ENCODE measurements around the gene PTOV1.

PTOV1 gene

DNA sequence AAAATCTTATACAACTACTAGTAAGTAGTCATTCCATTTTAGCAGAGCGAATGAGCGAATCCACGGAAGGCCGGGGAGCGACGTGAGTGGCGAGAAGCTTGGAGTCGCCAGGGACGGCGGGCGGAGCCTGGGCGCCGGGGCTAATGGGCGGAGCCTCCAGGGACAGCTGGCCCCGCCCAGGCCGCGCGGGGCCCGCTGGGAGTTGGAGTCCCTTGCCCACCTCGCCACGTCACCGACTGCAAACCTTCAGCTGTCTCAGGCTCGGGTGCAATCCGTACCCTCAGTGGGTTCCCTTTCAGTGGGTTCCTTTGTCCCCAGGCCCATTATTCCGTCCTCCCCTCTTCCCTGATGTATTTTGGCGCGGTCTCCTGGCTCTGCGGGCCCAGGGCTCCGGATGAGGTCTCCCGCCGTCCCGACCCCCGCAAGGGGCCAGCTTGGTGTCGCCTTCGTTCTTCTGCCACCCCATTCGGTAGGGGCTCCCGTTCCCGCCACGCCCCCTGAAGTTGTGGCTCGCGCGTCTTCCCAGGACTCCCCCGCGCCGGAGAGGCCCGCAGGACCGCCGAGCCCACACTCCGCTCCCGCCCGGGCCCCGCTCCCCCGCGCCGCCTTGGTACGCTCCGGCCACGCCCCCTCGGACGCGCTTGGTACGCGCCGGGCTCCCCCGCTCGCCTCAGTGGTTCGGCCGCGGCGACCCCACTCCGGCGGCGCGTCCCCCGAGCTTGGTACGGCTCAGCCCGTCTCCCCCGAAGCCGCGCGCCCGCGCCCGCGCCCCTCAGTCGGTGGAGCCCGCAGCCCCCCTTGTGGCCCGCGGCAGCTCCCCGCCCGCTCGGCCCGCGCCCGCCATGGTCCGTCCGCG is at the start of gene PTOV1:
PTOV1 (plus strand) TSS at position 673 of the 856 bp plus-strand sequence.
- DNase-seq (ENCODE audit: extremely low read depth, low read depth): peak; percentile 67
- H3K4me3 ChIP-seq (replicated peaks; ENCODE audit: low read depth, low read length): peak within 1 kb of the TSS; percentile 70
- TF ChIP-seq, protein P1, sequence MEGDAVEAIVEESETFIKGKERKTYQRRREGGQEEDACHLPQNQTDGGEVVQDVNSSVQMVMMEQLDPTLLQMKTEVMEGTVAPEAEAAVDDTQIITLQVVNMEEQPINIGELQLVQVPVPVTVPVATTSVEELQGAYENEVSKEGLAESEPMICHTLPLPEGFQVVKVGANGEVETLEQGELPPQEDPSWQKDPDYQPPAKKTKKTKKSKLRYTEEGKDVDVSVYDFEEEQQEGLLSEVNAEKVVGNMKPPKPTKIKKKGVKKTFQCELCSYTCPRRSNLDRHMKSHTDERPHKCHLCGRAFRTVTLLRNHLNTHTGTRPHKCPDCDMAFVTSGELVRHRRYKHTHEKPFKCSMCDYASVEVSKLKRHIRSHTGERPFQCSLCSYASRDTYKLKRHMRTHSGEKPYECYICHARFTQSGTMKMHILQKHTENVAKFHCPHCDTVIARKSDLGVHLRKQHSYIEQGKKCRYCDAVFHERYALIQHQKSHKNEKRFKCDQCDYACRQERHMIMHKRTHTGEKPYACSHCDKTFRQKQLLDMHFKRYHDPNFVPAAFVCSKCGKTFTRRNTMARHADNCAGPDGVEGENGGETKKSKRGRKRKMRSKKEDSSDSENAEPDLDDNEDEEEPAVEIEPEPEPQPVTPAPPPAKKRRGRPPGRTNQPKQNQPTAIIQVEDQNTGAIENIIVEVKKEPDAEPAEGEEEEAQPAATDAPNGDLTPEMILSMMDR (IDR thresholded peaks at IDR 0.05; ENCODE audit: low read depth, low read length, missing control alignments): no peak

DNA sequence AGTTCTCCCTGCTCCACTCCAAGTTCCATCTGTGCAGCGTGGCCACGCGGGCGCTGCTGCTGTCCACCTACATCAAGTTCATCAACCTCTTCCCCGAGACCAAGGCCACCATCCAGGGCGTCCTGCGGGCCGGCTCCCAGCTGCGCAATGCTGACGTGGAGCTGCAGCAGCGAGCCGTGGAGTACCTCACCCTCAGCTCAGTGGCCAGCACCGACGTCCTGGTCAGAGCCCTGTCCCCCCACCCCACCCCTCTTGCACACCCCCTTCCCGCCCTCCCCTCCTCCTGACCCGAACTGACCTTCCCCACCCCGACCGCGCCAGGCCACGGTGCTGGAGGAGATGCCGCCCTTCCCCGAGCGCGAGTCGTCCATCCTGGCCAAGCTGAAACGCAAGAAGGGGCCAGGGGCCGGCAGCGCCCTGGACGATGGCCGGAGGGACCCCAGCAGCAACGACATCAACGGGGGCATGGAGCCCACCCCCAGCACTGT is 49.5 kb upstream of the PTOV1 start:
- peak overlapping the region; percentile 5 for H3K4me3 ChIP-seq (replicated peaks; ENCODE audit: low read depth, low read length)
- DNase-seq (ENCODE audit: extremely low read depth, low read depth): no peak
- TF ChIP-seq, protein P1 (IDR thresholded peaks at IDR 0.05; ENCODE audit: low read depth, low read length, missing control alignments): no peak

DNA sequence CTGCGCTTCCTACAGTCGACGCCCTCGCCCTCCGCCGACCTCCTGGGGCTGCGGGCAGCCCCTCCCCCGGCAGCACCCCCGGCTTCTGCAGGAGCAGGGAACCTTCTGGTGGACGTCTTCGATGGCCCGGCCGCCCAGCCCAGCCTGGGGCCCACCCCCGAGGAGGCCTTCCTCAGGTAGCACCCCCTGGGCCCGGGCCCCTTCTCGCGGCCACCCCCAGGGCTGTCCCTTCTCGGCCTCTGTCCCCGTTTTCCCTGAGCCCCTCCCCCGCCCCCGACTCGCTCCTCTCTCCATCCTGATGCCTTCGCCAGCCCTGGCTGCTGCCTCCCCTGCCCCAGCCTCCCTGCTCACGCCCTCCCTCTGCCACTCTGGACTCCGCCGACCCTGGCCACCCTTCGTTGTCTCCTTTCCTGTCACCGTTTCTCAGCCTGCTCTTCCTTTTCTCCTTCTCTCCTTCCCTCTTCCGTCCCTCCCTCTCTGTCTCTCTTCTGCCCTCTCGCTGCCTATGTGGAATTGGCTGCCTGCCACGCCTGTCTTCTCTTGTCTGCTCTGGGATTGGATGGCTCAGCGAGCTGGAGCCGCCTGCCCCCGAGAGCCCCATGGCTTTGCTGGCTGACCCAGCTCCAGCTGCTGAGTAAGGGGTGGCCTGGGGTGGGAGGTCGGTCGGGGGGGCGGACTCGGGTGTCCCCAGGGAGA is 48.8 kb upstream of the PTOV1 start:
- peak; percentile 75 for DNase-seq (ENCODE audit: extremely low read depth, low read depth)
- TF ChIP-seq, protein P1 (IDR thresholded peaks at IDR 0.05; ENCODE audit: low read depth, low read length, missing control alignments): peak; percentile 14
- peak overlapping the region; percentile 5 for H3K4me3 ChIP-seq (replicated peaks; ENCODE audit: low read depth, low read length)

DNA sequence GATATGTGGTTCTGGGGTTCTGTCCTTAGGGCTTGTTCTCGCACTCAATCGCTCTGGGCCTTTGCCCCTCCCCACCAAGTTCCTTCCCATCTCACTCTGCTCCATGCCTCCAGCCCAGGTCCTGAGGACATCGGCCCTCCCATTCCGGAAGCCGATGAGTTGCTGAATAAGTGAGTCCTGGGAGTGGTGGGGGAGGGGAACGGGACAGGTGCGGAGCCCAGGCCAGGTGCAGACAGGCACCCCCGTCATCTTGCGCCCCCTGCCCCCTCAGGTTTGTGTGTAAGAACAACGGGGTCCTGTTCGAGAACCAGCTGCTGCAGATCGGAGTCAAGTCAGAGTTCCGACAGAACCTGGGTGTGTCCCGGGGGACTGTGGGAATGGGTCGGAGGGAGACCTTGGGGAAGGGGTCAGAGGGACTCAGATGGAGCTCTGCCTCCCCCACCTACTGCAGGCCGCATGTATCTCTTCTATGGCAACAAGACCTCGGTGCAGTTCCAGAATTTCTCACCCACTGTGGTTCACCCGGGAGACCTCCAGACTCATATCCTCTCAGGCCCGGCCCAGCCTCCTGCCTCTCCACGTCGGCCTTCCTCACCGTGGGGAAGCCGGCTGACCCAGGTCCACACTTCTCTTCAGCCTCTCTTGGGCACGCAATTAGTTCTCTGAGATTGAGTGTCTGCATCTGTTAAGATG is 48.0 kb upstream of the PTOV1 start:
- no peak overlapping the region for H3K4me3 ChIP-seq (replicated peaks; ENCODE audit: low read depth, low read length)
- DNase-seq (ENCODE audit: extremely low read depth, low read depth): no peak
- TF ChIP-seq, protein P1 (IDR thresholded peaks at IDR 0.05; ENCODE audit: low read depth, low read length, missing control alignments): no peak

DNA sequence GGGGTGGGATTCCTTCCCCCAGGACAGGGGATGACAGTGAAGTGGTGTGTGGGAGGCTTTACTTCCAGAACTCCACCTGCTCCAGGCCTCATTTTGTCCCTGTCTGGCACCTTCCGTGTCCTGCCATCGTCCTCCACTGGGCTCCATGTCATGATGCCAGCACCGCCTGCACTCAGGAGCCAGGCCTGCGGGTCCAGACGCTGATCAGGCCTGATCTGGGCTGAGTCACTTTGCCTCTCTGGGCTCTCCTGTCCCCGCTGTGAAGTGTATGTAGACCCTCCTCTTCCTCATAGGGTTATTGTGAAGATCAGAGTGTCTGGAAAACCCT is 47.5 kb upstream of the PTOV1 start:
- DNase-seq (ENCODE audit: extremely low read depth, low read depth): no peak
- no peak overlapping the region for H3K4me3 ChIP-seq (replicated peaks; ENCODE audit: low read depth, low read length)
- TF ChIP-seq, protein P1 (IDR thresholded peaks at IDR 0.05; ENCODE audit: low read depth, low read length, missing control alignments): no peak

DNA sequence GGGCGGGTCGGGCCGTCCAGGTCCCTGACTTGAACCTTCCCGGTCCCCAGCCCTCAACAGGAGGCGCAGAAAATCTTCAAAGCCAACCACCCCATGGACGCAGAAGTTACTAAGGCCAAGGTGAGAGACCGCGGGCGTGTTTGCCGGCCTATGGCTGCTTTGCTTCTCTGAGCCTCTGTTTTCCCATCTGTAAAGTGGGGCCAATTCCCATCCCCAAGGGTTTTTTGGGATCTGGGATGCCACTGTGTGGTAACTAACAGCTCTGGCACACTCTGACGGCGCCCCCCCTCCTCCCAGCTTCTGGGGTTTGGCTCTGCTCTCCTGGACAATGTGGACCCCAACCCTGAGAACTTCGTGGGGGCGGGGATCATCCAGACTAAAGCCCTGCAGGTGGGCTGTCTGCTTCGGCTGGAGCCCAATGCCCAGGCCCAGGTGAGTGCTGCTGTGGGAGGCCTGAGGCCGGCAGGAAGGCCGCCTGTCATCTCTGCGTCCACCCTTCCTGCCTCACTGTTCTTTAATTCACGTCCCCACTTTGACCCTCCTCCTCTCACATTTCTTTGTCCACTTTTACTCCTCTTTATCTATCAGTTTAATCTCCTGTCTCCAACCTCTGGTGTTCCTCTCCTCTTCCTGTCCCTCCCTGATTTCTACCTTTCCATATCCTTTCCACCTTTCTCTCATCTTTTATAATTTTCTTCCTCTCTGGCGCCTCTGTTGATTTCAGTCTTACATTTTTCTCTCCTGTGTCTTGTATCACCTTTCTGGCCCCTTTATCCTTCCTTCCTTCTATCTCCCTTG is 44.9 kb upstream of the PTOV1 start:
- no peak overlapping the region for H3K4me3 ChIP-seq (replicated peaks; ENCODE audit: low read depth, low read length)
- DNase-seq (ENCODE audit: extremely low read depth, low read depth): no peak
- TF ChIP-seq, protein P1 (IDR thresholded peaks at IDR 0.05; ENCODE audit: low read depth, low read length, missing control alignments): no peak
